Esophagus muscularis mucosa (tissue), 3 donors: ENCODE measurements around the gene PARD3B.

Experiments
- POLR2A ChIP-seq: fragments of 450-650 bp; IDR thresholded peaks from one replicate; pipeline ENCODE4 v1.6.1; 2017; ENCODE audit warnings: antibody characterized with exemption, moderate library complexity, mild to moderate bottlenecking, low read depth
- POLR2AphosphoS5 ChIP-seq, 2 donors: sonication (generic); formaldehyde crosslinking; IDR thresholded peaks; one replicate each; pipeline ENCODE4 v1.6.1; 2017; ENCODE audit warnings: antibody characterized with exemption in 2 of 2
- TF ChIP-seq, protein P1 (sequence below), 3 experiments: fragments of 200-600 bp in 2 of 3; fragments of 450-650 bp in 1 of 3; sonication (generic) in 2 of 3; IDR thresholded peaks; one replicate each; pipeline ENCODE4 v1.5.1; 2017 to 2019; ENCODE audit warnings: antibody characterized with exemption in 3 of 3, mild to moderate bottlenecking in 2 of 3, moderate library complexity in 1 of 3

DNA sequence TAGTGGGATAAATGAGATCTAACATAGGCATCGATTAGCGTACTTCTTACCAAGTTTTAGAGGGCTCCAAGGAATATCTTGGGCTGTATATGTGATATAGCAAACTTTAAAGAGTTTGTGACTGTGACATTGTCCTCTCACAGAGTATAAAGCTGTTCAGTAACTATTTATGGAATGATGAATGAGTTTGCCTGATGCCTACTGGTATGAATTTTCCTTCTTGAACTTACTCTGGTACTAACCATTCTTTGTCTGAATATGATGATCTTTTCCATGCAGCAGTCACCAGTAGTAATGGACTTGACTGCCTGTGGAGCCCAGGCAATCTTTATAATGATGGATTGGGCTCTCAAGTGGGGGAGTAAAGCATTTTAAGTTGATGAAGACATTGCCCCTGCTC lies 120.5 kb downstream of the PARD3B start:
- TF ChIP-seq POLR2A: no peak
- TF ChIP-seq, protein P1, sequence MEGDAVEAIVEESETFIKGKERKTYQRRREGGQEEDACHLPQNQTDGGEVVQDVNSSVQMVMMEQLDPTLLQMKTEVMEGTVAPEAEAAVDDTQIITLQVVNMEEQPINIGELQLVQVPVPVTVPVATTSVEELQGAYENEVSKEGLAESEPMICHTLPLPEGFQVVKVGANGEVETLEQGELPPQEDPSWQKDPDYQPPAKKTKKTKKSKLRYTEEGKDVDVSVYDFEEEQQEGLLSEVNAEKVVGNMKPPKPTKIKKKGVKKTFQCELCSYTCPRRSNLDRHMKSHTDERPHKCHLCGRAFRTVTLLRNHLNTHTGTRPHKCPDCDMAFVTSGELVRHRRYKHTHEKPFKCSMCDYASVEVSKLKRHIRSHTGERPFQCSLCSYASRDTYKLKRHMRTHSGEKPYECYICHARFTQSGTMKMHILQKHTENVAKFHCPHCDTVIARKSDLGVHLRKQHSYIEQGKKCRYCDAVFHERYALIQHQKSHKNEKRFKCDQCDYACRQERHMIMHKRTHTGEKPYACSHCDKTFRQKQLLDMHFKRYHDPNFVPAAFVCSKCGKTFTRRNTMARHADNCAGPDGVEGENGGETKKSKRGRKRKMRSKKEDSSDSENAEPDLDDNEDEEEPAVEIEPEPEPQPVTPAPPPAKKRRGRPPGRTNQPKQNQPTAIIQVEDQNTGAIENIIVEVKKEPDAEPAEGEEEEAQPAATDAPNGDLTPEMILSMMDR (IDR thresholded peaks at IDR 0.05): no peak
- TF ChIP-seq POLR2AphosphoS5 (IDR thresholded peaks at IDR 0.05): no peak
